ENCODE data around the gene RAB10.

GRCh38 chr2:25989154-25989553 lies 44.7 kb upstream of the RAB10 start:
- TF ChIP-seq, protein P1, sequence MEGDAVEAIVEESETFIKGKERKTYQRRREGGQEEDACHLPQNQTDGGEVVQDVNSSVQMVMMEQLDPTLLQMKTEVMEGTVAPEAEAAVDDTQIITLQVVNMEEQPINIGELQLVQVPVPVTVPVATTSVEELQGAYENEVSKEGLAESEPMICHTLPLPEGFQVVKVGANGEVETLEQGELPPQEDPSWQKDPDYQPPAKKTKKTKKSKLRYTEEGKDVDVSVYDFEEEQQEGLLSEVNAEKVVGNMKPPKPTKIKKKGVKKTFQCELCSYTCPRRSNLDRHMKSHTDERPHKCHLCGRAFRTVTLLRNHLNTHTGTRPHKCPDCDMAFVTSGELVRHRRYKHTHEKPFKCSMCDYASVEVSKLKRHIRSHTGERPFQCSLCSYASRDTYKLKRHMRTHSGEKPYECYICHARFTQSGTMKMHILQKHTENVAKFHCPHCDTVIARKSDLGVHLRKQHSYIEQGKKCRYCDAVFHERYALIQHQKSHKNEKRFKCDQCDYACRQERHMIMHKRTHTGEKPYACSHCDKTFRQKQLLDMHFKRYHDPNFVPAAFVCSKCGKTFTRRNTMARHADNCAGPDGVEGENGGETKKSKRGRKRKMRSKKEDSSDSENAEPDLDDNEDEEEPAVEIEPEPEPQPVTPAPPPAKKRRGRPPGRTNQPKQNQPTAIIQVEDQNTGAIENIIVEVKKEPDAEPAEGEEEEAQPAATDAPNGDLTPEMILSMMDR (conservative IDR thresholded peaks at IDR 0.05; ENCODE audit: low read depth in 2 of 2) = no peak
- no peak for TF ChIP-seq EZH2 (IDR thresholded peaks at IDR 0.05; ENCODE audit: low read depth, unreplicated experiment)

Measured in GM23338 (cell line).